Vagina (tissue), 2 donors: ENCODE results near the gene SHROOM1. TPM values are rescaled to one million over a fixed set of nuclear protein-coding genes. Genes with fewer than 3 reads are reported as not detected.

Source experiments
- DNase-seq, 2 donors: peaks; one replicate each; pipeline ENCODE4 v3.0.0-alpha.2; 2017; ENCODE audit errors: extremely low spot score in 2 of 2
- H3K27ac ChIP-seq: fragments of 200-600 bp; sonication (generic); one replicate; pipeline ENCODE4 v1.5.1; 2019
- H3K27me3 ChIP-seq: fragments of 200-600 bp; sonication (generic); one replicate; pipeline ENCODE4 v1.5.1; 2019
- H3K36me3 ChIP-seq, 2 donors: fragments of 200-600 bp; sonication (generic); one replicate each; pipeline ENCODE4 v1.5.1; 2017 to 2019
- H3K4me1 ChIP-seq: fragments of 200-600 bp; sonication (generic); one replicate; pipeline ENCODE4 v1.5.1; 2019
- H3K4me3 ChIP-seq, 2 donors: fragments of 200-600 bp; sonication (generic); 1 replicate in 1 of 2; 2 replicates in 1 of 2; pipeline ENCODE4 v1.5.1; 2016 to 2019
- H3K9me3 ChIP-seq: fragments of 200-600 bp; sonication (generic); one replicate; pipeline ENCODE4 v1.5.1; 2019
- POLR2A ChIP-seq, 2 donors: fragments of 450-650 bp; IDR thresholded peaks; one replicate each; pipeline ENCODE4 v1.6.1; 2017; ENCODE audit warnings: antibody characterized with exemption in 2 of 2, mild to moderate bottlenecking in 2 of 2, moderate library complexity in 2 of 2
- POLR2AphosphoS5 ChIP-seq, 2 donors: sonication (generic); formaldehyde crosslinking; IDR thresholded peaks; one replicate each; pipeline ENCODE4 v1.9.0; 2017; ENCODE audit warnings: antibody characterized with exemption in 2 of 2, mild to moderate bottlenecking in 2 of 2, low read depth in 1 of 2; ENCODE audit not compliant: insufficient read depth in 1 of 2
- intact Hi-C: fragments of 100-400 bp; cut with DNase I; formaldehyde crosslinking; loops from one replicate; pipeline ENCODE4 v1.15.1; 2023
- total RNA-seq: library from RNA; depleted of rRNA; stranded (reverse); fragments of >200 nt; gene quantifications from one replicate; pipeline ENCODE4 v1.2.3, GENCODE V29; 2016
- TF ChIP-seq, protein P1 (sequence below), 3 experiments: fragments of 450-650 bp in 2 of 3; fragments of 200-600 bp in 1 of 3; sonication (generic) in 1 of 3; IDR thresholded peaks; one replicate each; pipeline ENCODE4 v1.5.1; 2017 to 2019; ENCODE audit warnings: antibody characterized with exemption in 3 of 3, mild to moderate bottlenecking in 2 of 3, moderate library complexity in 2 of 3

SHROOM1 gene
- total RNA-seq, 1 donor from 2014 or later: 17.7 TPM

DNA sequence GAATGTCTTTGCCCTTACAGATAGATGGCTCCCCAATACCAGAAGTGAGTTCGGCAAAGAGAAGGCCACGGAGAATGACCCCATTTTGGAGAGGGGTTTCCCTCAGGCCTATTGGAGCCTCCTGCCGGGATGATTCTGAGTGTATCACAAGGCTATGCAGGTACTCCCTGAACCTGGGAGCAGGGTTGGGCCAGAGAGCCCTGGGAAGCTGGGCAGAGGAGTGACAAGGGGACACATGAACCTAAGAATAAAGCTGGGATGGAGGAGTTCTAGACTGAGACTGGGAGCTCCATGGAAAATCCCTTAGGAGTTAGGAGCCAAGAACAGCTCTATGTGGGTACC lies 43.5 kb upstream of the SHROOM1 start:
- H3K4me1 ChIP-seq: no peaks in the 10 kb centered on the region
- DNase-seq: no peak
- H3K27ac ChIP-seq: no peak overlapping the region
- H3K4me3 ChIP-seq: no peak overlapping the region
- intact Hi-C loops: no loop called here
- no peaks in the 10 kb centered on the region for H3K9me3 ChIP-seq
- H3K36me3 ChIP-seq: peaks cover 0 to 37% of the 10 kb centered on the region in 2 donors
- H3K27me3 ChIP-seq: no peaks in the 10 kb centered on the region
- TF ChIP-seq POLR2A (IDR thresholded peaks at IDR 0.05) (no peak), POLR2AphosphoS5 (IDR thresholded peaks at IDR 0.05; ENCODE audit: insufficient read depth in 1 of 2, low read depth in 1 of 2) (no peak)
- TF ChIP-seq, protein P1, sequence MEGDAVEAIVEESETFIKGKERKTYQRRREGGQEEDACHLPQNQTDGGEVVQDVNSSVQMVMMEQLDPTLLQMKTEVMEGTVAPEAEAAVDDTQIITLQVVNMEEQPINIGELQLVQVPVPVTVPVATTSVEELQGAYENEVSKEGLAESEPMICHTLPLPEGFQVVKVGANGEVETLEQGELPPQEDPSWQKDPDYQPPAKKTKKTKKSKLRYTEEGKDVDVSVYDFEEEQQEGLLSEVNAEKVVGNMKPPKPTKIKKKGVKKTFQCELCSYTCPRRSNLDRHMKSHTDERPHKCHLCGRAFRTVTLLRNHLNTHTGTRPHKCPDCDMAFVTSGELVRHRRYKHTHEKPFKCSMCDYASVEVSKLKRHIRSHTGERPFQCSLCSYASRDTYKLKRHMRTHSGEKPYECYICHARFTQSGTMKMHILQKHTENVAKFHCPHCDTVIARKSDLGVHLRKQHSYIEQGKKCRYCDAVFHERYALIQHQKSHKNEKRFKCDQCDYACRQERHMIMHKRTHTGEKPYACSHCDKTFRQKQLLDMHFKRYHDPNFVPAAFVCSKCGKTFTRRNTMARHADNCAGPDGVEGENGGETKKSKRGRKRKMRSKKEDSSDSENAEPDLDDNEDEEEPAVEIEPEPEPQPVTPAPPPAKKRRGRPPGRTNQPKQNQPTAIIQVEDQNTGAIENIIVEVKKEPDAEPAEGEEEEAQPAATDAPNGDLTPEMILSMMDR (IDR thresholded peaks at IDR 0.05): no peak

DNA sequence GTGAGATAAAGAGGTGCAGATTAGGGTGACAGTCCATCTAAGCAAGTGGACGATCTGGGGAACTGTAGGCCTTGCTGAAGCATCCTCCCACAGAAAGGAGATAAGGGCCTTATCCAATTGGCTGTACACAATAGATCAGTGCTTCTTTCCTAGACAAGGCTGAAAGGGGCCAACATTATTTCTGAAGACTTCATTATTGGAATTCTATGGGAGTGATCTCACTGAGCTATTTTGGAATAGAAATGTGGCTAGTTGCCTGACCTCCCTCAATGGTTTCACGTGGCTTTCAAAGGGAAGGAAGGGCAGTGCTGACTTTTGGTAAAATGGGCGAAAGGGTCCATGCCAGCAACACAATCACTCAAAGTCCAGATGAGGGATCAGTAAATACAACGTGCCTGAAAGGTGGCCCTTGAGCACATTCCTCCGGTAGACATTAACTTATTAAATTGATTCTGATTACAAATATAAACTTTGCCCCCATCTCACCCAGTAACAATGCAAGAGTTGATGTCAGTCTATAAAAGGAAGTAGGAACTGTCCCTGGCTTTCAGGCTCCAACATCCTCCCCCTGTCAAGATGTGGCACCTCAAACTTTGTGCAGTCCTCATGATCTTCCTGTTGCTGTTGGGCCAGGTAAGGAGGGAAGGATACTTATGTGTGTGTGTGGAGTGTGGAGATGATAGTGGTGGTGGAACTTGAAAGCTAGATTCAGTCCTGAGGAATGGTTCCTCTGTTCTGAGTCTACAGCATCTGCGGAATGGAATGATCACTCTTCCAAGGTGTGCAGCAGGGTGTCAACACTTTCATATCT lies 42.9 kb upstream of the SHROOM1 start, which contains the start of gene LEAP2:
Gene LEAP2, plus strand, starts transcription at position 550 of the 811 bp plus-strand sequence. Its CDS starts 27 bp downstream, at position 577.
- intact Hi-C loops: no loop called here
- peaks cover 0 to 35% of the 10 kb centered on the region in 2 donors for H3K36me3 ChIP-seq
- H3K4me1 ChIP-seq: peaks cover 2% of the 10 kb centered on the region
- DNase-seq: no peak
- TF ChIP-seq POLR2AphosphoS5 (IDR thresholded peaks at IDR 0.05; ENCODE audit: insufficient read depth in 1 of 2, low read depth in 1 of 2): no peak
- TF ChIP-seq POLR2A (IDR thresholded peaks at IDR 0.05): no peak
- TF ChIP-seq, protein P1 (IDR thresholded peaks at IDR 0.05): no peak
- H3K9me3 ChIP-seq: no peaks in the 10 kb centered on the region
- no peak within 1 kb of the TSS for H3K4me3 ChIP-seq
- H3K27ac ChIP-seq: no peak within 1 kb of the TSS
- no peaks in the 10 kb centered on the region for H3K27me3 ChIP-seq

DNA sequence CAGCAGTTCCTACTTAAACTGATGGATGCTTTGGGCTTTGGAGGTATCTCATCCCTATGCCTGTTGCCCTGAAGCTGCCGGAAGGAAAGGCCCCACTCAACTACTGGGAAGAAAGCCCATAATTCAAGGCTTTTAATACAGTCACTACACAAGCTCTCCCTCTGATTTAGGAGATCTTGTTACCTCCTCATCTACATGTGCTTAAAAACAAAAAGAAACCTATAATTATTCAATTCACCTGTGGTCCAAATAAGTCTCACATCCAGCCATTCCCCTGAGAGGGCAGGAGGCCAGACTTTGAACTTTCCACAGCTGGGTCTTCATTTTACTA lies 42.3 kb upstream of the SHROOM1 start:
- H3K27ac ChIP-seq: no peak overlapping the region

DNA sequence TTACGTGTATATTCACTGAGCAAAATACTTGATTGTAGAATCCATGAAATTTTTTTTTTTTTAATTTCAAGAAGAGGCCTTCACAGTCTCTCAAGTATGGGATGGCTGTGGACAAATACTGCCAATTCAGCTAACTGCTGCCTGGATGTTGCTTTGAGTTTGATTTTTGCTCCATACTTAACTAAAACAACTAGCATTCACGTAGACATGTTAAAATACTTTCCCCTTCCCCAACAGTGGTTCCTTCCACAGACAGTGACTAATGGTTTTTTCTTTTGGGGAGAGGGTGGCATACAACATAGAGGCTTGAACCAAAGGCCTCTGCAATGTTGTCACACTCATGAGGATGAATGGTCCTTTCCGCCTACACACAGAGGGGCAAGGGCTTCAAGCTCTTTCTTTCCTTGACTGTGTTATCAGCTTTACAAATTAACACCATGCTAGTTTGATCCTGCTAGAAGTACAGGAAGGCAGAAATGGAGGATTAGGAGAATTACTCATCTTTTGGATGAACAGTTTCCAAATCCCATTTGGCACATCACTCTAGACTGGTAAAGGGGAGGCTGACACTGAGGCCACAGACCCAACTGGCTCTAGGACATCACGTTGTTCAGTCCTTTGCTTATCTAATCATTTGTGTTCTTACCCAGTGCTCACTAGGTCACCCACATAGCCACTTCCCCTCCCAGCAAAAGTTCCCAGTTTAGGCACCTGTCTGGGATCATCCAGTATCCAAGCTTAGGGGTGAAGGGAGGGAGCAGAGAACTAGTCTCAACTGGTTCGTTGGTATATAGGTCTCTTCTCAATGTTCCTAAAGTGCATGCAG lies 41.2 kb upstream of the SHROOM1 start:
- intact Hi-C loops: no loop called here
- H3K27ac ChIP-seq: no peak overlapping the region
- no peak overlapping the region for H3K4me3 ChIP-seq

More for the DNA sequence above, 42.3 kb upstream of the SHROOM1 start:
- Histone ChIP-seq H3K36me3 (peaks cover 0 to 35% of the 10 kb centered on the region in 2 donors), H3K4me3 (no peak overlapping the region), H3K4me1 (peaks cover 7% of the 10 kb centered on the region), H3K27me3 (no peaks in the 10 kb centered on the region), H3K9me3 (no peaks in the 10 kb centered on the region)
- DNase-seq: no peak
- no peak for TF ChIP-seq POLR2AphosphoS5 (IDR thresholded peaks at IDR 0.05; ENCODE audit: insufficient read depth in 1 of 2, low read depth in 1 of 2)
- TF ChIP-seq, protein P1 (IDR thresholded peaks at IDR 0.05): no peak
- no peak for TF ChIP-seq POLR2A (IDR thresholded peaks at IDR 0.05)
- intact Hi-C loops: no loop called here

More for the DNA sequence above, 41.2 kb upstream of the SHROOM1 start:
- Histone ChIP-seq H3K36me3 (peaks cover 0 to 27% of the 10 kb centered on the region in 2 donors), H3K27me3 (no peaks in the 10 kb centered on the region), H3K9me3 (no peaks in the 10 kb centered on the region), H3K4me1 (peaks cover 17% of the 10 kb centered on the region)
- no peak for DNase-seq
- TF ChIP-seq POLR2AphosphoS5 (IDR thresholded peaks at IDR 0.05; ENCODE audit: insufficient read depth in 1 of 2, low read depth in 1 of 2) (no peak), POLR2A (IDR thresholded peaks at IDR 0.05) (no peak)
- TF ChIP-seq, protein P1 (IDR thresholded peaks at IDR 0.05): no peak
